Left ventricle myocardium inferior (tissue), 1 donor: Measurements from ENCODE around the gene PHLDB1. TPM values are rescaled to one million over a fixed set of nuclear protein-coding genes. Genes with fewer than 3 reads are reported as not detected.

ENCODE experiments used
- DNase-seq: peaks from one replicate; pipeline ENCODE4 v3.0.0-alpha.2; 2020
- H3K27ac ChIP-seq: fragments of 200-600 bp; replicated peaks from 2 replicates; pipeline ENCODE4 v1.8.0; 2021
- H3K27me3 ChIP-seq: fragments of 200-600 bp; 2 replicates; pipeline ENCODE4 v1.8.0; 2021; ENCODE audit warnings: low read depth
- H3K36me3 ChIP-seq: fragments of 200-600 bp; 2 replicates; pipeline ENCODE4 v1.8.0; 2021
- H3K4me1 ChIP-seq: fragments of 200-600 bp; 2 replicates; pipeline ENCODE4 v1.8.0; 2021
- H3K4me3 ChIP-seq: fragments of 200-600 bp; 2 replicates; pipeline ENCODE4 v1.8.0; 2021; ENCODE audit warnings: mild to moderate bottlenecking, moderate library complexity
- H3K9me3 ChIP-seq: fragments of 200-600 bp; replicated peaks from 2 replicates; pipeline ENCODE4 v1.8.0; 2021
- CTCF ChIP-seq: fragments of 200-600 bp; IDR thresholded peaks from 2 replicates; pipeline ENCODE4 v1.8.0; 2021; ENCODE audit warnings: antibody characterized with exemption, mild to moderate bottlenecking, borderline replicate concordance
- intact Hi-C: fragments of 100-400 bp; cut with micrococcal nuclease; formaldehyde crosslinking; loops from one replicate; pipeline ENCODE4 v1.11.0; 2022
- total RNA-seq: library from RNA; stranded (reverse); fragmentation: NEBNext Ultra II Directional; extraction: Animal tissue kit (Norgen Biotek cat#: 25700); gene quantifications from one replicate; pipeline ENCODE4 v1.2.1, GENCODE V29; 2021
- donor health status: DM: no; HTN: yes; CAD: no; lungs with severe emphysema.

PHLDB1 gene
- total RNA-seq, 1 donor from 2014 or later = 102 TPM

- TF ChIP-seq CTCF = no peak
- Histone ChIP-seq H3K27me3 (no peaks in the 10 kb centered on the region), H3K4me1 (peaks cover 99% of the 10 kb centered on the region), H3K9me3 (no peaks in the 10 kb centered on the region), H3K36me3 (peaks cover 97% of the 10 kb centered on the region), H3K27ac (peak overlapping the region; percentile 79), H3K4me3 (no peak overlapping the region)
- no peak for DNase-seq
- intact Hi-C loops = no loop called here
Observed at GRCh38 chr11:118628861-118629549, 21.6 kb downstream of the PHLDB1 start.

- Histone ChIP-seq H3K36me3 (peaks cover 88% of the 10 kb centered on the region), H3K27me3 (no peaks in the 10 kb centered on the region), H3K4me3 (no peak overlapping the region), H3K4me1 (peaks cover 99% of the 10 kb centered on the region), H3K27ac (peak overlapping the region; percentile 79), H3K9me3 (no peaks in the 10 kb centered on the region)
- no peak for TF ChIP-seq CTCF
- intact Hi-C loops = no loop called here
- DNase-seq = no peak
Observed at GRCh38 chr11:118629761-118630661, 22.6 kb downstream of the PHLDB1 start.

- Histone ChIP-seq H3K36me3 (peaks cover 87% of the 10 kb centered on the region), H3K4me3 (no peak overlapping the region), H3K4me1 (peaks cover 100% of the 10 kb centered on the region), H3K9me3 (no peaks in the 10 kb centered on the region), H3K27ac (peak overlapping the region; percentile 64), H3K27me3 (no peaks in the 10 kb centered on the region)
- DNase-seq = no peak
- intact Hi-C loops = no loop called here
- no peak for TF ChIP-seq CTCF
Observed at GRCh38 chr11:118631142-118631909, 23.9 kb downstream of the PHLDB1 start.

- Histone ChIP-seq H3K9me3 (no peaks in the 10 kb centered on the region), H3K4me1 (peaks cover 98% of the 10 kb centered on the region), H3K4me3 (no peak overlapping the region), H3K36me3 (peaks cover 87% of the 10 kb centered on the region), H3K27ac (peak overlapping the region; percentile 64), H3K27me3 (no peaks in the 10 kb centered on the region)
- DNase-seq = no peak
- TF ChIP-seq CTCF = no peak
- intact Hi-C loops = no loop called here
Observed at GRCh38 chr11:118632577-118633318, 25.3 kb downstream of the PHLDB1 start.

- no peak for TF ChIP-seq CTCF
- Histone ChIP-seq H3K36me3 (peaks cover 87% of the 10 kb centered on the region), H3K4me1 (peaks cover 98% of the 10 kb centered on the region), H3K27me3 (no peaks in the 10 kb centered on the region), H3K27ac (peak overlapping the region; percentile 64), H3K4me3 (no peak overlapping the region), H3K9me3 (no peaks in the 10 kb centered on the region)
- intact Hi-C loops = no loop called here
- DNase-seq = no peak
Observed at GRCh38 chr11:118633319-118633690, 25.9 kb downstream of the PHLDB1 start.
